ENCODE measurements around the gene NEU2. TPM values are rescaled to one million over a fixed set of nuclear protein-coding genes. Genes with fewer than 3 reads are reported as not detected.

The NEU2 gene
- total RNA-seq, 1 donor from 2014 or later = not detected

DNA sequence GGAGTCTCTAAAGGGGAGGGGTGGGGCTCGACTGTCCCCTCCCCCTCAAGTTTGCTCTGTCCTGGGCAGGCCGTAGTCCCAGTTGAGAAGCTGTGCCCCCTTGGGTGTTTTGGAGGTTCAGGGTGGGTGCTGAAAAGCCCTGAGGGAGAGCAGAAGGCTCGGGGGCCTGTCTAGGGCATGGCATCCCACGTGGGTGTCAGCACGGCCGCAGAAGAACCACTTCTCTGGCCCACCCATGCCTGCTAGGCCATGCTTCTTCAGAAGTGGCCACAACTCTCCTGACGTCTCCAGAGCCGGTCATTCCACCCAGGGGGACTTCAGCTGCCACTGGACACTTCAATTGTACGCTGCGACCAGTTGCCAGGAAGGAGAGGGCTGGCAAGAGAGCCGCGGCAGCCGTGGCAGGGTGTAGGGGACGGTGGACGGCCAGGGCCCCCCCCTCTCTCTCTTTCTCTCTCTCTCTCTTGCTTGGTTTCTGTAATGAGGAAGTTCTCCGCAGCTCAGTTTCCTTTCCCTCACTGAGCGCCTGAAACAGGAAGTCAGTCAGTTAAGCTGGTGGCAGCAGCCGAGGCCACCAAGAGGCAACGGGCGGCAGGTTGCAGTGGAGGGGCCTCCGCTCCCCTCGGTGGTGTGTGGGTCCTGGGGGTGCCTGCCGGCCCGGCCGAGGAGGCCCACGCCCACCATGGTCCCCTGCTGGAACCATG, 27.5 kb downstream of the NEU2 start, which contains the start of gene INPP5D:
Gene INPP5D (plus strand): TSS at position 546 of the 704 bp plus-strand sequence. CDS start 137 bp downstream, at position 683.
- FAIRE-seq = no peak
- Histone ChIP-seq H3K4me3 (ENCODE audit: low read depth, low read length) (no peak within 1 kb of the TSS), H3K36me3 (ENCODE audit: control insufficient read depth, insufficient read depth, low read length) (no peaks in the 10 kb centered on the region), H3K27me3 (ENCODE audit: control insufficient read depth, insufficient read depth, low read length) (peaks cover 4% of the 10 kb centered on the region)
- TF ChIP-seq, protein P1, sequence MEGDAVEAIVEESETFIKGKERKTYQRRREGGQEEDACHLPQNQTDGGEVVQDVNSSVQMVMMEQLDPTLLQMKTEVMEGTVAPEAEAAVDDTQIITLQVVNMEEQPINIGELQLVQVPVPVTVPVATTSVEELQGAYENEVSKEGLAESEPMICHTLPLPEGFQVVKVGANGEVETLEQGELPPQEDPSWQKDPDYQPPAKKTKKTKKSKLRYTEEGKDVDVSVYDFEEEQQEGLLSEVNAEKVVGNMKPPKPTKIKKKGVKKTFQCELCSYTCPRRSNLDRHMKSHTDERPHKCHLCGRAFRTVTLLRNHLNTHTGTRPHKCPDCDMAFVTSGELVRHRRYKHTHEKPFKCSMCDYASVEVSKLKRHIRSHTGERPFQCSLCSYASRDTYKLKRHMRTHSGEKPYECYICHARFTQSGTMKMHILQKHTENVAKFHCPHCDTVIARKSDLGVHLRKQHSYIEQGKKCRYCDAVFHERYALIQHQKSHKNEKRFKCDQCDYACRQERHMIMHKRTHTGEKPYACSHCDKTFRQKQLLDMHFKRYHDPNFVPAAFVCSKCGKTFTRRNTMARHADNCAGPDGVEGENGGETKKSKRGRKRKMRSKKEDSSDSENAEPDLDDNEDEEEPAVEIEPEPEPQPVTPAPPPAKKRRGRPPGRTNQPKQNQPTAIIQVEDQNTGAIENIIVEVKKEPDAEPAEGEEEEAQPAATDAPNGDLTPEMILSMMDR (IDR thresholded peaks at IDR 0.05; ENCODE audit: insufficient read depth, low read length, severe bottlenecking) = no peak
- no peak for DNase-seq (ENCODE audit: low read depth)

DNA sequence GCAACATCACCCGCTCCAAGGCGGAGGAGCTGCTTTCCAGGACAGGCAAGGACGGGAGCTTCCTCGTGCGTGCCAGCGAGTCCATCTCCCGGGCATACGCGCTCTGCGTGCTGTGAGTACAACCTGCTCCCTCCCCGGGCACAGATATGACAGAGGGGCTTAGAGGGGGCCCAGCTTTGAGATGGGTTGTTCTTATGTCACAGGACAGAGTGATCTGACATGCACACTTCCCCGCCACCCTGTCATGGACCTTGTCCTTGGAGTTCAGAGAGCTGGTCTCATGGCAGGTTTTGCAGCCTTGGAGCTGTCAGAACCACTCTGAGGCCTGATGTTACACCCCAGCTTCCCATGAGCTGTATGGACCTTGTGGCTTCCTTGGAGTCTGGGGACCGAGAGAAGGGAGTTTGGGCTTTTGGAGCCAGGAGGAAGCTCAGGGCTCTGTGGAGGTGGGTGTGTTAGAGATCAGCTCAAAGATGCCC, 28.1 kb downstream of the NEU2 start:
- FAIRE-seq (no peak), DNase-seq (ENCODE audit: low read depth) (no peak)
- Histone ChIP-seq H3K4me3 (ENCODE audit: low read depth, low read length) (no peak overlapping the region), H3K36me3 (ENCODE audit: control insufficient read depth, insufficient read depth, low read length) (no peaks in the 10 kb centered on the region), H3K27me3 (ENCODE audit: control insufficient read depth, insufficient read depth, low read length) (peaks cover 4% of the 10 kb centered on the region)
- TF ChIP-seq, protein P1 (IDR thresholded peaks at IDR 0.05; ENCODE audit: insufficient read depth, low read length, severe bottlenecking) = no peak

DNA sequence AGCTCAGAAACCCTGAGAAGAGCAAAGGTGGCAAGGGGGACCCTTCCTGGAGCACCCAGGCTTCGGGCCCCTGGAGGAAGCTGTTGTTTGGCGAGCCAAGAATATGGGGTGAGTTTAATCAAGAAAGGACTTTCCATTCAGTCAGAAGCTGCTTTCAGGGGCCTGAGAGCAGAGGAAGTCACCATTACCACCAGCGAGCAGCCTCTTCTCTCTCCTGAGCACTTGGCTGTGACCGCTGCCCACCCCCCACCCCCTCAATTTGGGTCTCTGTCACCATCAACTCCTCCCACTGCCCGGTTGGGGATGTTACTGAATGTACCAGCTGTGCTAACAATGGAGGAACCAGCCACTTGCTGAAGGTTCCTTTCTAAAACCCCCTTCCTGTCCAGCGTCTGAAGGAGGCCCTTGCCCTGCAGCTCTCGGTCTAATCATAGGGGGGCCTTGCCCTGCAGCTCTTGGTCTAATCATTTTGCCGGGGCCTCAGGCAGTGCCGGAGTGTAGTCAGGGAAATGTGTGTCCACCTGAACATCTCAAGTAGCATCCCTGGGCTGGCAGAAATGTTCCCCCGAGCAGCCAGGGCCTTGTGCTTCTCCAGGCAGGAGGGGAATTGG, 28.6 kb downstream of the NEU2 start:
- no peak overlapping the region for H3K4me3 ChIP-seq (ENCODE audit: low read depth, low read length)
- TF ChIP-seq, protein P1 (IDR thresholded peaks at IDR 0.05; ENCODE audit: insufficient read depth, low read length, severe bottlenecking) = no peak
- no peaks in the 10 kb centered on the region for H3K36me3 ChIP-seq (ENCODE audit: control insufficient read depth, insufficient read depth, low read length)
- DNase-seq (ENCODE audit: low read depth) (no peak), FAIRE-seq (no peak)
- H3K27me3 ChIP-seq (ENCODE audit: control insufficient read depth, insufficient read depth, low read length) = peaks cover 4% of the 10 kb centered on the region

DNA sequence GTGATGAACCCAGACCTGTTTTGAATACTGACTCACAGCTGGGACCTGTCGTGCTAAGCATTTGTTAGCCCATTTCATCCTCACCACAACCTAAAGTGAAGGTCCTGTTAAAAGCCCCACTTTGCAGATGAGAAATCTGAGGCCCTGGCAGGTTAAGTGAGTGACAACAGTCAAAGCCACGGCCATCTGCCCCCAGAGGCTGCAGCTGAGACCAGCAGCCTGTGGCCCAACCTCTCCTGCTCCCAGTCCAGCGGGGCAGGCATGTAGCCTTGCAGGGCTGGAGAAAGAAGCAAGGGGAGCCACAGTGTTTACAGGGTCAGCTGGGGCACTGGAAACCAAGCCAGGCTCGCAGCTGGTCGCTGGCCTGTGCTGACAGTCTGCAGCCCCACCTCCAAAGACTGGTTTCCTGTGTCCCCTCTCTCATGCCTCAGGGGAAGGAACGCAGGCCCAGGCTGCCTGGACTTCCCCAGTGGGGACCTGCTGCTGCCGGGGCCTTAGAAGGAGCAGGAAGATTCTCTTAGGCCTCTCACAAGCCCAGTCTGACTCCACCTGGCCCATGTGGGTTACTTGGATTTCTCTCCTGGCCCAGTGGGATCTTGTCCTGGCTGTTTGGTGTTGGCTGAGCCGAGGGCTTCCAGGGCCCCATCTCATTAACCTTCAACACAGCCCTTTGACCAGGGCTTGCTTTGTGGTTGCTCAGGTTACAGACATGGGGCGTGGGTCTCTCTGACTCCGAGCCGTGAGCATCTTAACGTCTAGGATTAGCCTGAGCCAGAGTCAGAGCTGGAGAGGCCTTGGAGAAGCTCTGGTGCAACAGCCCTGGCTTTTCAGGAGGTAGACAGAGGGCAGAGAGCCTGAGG, 29.3 kb downstream of the NEU2 start:
- FAIRE-seq = no peak

DNA sequence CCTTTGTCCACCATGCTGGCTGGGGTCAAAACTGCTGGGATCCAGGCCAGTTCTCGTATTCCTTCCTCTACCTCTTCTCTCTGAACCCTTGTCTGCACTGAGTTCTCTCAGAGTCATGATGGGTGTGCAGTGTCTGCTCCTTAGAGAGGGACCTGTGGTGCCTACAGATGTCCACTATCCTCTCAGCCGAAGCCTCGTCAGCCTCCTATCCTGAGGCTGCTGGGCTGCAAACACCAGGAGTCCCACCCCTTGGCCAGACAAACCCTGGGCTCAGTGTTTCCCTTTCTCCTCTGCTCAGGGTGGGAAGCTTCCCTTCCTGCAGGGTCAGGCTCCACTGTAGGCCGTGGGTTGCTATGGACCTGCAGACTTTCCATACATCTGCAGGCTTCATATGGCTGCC, 30.0 kb downstream of the NEU2 start:
- Histone ChIP-seq H3K36me3 (ENCODE audit: control insufficient read depth, insufficient read depth, low read length) (no peaks in the 10 kb centered on the region), H3K27me3 (ENCODE audit: control insufficient read depth, insufficient read depth, low read length) (peaks cover 4% of the 10 kb centered on the region), H3K4me3 (ENCODE audit: low read depth, low read length) (no peak overlapping the region)
- TF ChIP-seq, protein P1 (IDR thresholded peaks at IDR 0.05; ENCODE audit: insufficient read depth, low read length, severe bottlenecking) = no peak
- FAIRE-seq (no peak), DNase-seq (ENCODE audit: low read depth) (no peak)

More for the DNA sequence above, 29.3 kb downstream of the NEU2 start:
- Histone ChIP-seq H3K4me3 (ENCODE audit: low read depth, low read length) (no peak overlapping the region), H3K36me3 (ENCODE audit: control insufficient read depth, insufficient read depth, low read length) (no peaks in the 10 kb centered on the region), H3K27me3 (ENCODE audit: control insufficient read depth, insufficient read depth, low read length) (peaks cover 4% of the 10 kb centered on the region)
- TF ChIP-seq, protein P1 (IDR thresholded peaks at IDR 0.05; ENCODE audit: insufficient read depth, low read length, severe bottlenecking) = no peak
- no peak for DNase-seq (ENCODE audit: low read depth)

Data from bronchial epithelial cell (primary cell).